Ishikawa (cell line): ENCODE data around the gene SH3RF1.

ENCODE experiments used
- CEBPB ChIP-seq: IDR thresholded peaks from 2 replicates; pipeline ENCODE4 v1.6.1; 2012
- CREB1 ChIP-seq: IDR thresholded peaks from 2 replicates; pipeline ENCODE4 v1.6.1; 2012; ENCODE audit warnings: low read depth
- EGR1 ChIP-seq: IDR thresholded peaks from 2 replicates; pipeline ENCODE4 v1.6.1; 2012
- EP300 ChIP-seq: IDR thresholded peaks from 2 replicates; pipeline ENCODE4 v1.6.1; 2012; ENCODE audit warnings: borderline replicate concordance
- FOXM1 ChIP-seq: IDR thresholded peaks from 2 replicates; pipeline ENCODE4 v1.6.1; 2012; ENCODE audit warnings: low read depth, borderline replicate concordance
- NFIC ChIP-seq: IDR thresholded peaks from 2 replicates; pipeline ENCODE4 v1.6.1; 2012
- RAD21 ChIP-seq: IDR thresholded peaks from 2 replicates; pipeline ENCODE4 v1.6.1; 2012; ENCODE audit warnings: low read depth
- TAF1 ChIP-seq: IDR thresholded peaks from 2 replicates; pipeline ENCODE4 v1.6.1; 2012; ENCODE audit warnings: low read depth, mild to moderate bottlenecking
- TCF12 ChIP-seq: IDR thresholded peaks from 2 replicates; pipeline ENCODE4 v1.6.1; 2012; ENCODE audit warnings: low read depth
- TEAD4 ChIP-seq: IDR thresholded peaks from 2 replicates; pipeline ENCODE4 v1.6.1; 2012
- USF1 ChIP-seq: IDR thresholded peaks from 2 replicates; pipeline ENCODE4 v1.6.1; 2012
- YY1 ChIP-seq: IDR thresholded peaks from 2 replicates; pipeline ENCODE4 v1.6.1; 2012; ENCODE audit warnings: low read depth
- ZBTB7A ChIP-seq: IDR thresholded peaks from 2 replicates; pipeline ENCODE4 v1.6.1; 2012; ENCODE audit warnings: low read depth
- TF ChIP-seq, protein P1 (sequence below): IDR thresholded peaks from 2 replicates; pipeline ENCODE4 v1.6.1; 2012
- TF ChIP-seq, protein P2 (sequence below): IDR thresholded peaks from 2 replicates; pipeline ENCODE4 v1.6.1; 2012; ENCODE audit warnings: low read depth, mild to moderate bottlenecking

Gene SH3RF1

GRCh38 chr4:169234137-169234855, 36.5 kb downstream of the SH3RF1 start:
- TF ChIP-seq ZBTB7A (no peak), EP300 (no peak), TCF12 (no peak), USF1 (no peak), EGR1 (no peak), FOXM1 (no peak), YY1 (no peak), NFIC (no peak), CREB1 (no peak), RAD21 (no peak), TAF1 (no peak), TEAD4 (no peak), CEBPB (no peak)
- TF ChIP-seq, protein P1, sequence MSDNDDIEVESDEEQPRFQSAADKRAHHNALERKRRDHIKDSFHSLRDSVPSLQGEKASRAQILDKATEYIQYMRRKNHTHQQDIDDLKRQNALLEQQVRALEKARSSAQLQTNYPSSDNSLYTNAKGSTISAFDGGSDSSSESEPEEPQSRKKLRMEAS: no peak
- TF ChIP-seq, protein P2, sequence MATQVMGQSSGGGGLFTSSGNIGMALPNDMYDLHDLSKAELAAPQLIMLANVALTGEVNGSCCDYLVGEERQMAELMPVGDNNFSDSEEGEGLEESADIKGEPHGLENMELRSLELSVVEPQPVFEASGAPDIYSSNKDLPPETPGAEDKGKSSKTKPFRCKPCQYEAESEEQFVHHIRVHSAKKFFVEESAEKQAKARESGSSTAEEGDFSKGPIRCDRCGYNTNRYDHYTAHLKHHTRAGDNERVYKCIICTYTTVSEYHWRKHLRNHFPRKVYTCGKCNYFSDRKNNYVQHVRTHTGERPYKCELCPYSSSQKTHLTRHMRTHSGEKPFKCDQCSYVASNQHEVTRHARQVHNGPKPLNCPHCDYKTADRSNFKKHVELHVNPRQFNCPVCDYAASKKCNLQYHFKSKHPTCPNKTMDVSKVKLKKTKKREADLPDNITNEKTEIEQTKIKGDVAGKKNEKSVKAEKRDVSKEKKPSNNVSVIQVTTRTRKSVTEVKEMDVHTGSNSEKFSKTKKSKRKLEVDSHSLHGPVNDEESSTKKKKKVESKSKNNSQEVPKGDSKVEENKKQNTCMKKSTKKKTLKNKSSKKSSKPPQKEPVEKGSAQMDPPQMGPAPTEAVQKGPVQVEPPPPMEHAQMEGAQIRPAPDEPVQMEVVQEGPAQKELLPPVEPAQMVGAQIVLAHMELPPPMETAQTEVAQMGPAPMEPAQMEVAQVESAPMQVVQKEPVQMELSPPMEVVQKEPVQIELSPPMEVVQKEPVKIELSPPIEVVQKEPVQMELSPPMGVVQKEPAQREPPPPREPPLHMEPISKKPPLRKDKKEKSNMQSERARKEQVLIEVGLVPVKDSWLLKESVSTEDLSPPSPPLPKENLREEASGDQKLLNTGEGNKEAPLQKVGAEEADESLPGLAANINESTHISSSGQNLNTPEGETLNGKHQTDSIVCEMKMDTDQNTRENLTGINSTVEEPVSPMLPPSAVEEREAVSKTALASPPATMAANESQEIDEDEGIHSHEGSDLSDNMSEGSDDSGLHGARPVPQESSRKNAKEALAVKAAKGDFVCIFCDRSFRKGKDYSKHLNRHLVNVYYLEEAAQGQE: no peak

- TF ChIP-seq TAF1 (no peak), TCF12 (no peak), RAD21 (no peak), CEBPB (no peak), TEAD4 (no peak), YY1 (no peak), USF1 (no peak), NFIC (no peak), ZBTB7A (no peak), FOXM1 (no peak)
- TF ChIP-seq, protein P2: no peak
Observed at GRCh38 chr4:169233691-169234090, 37.1 kb downstream of the SH3RF1 start.

DNA sequence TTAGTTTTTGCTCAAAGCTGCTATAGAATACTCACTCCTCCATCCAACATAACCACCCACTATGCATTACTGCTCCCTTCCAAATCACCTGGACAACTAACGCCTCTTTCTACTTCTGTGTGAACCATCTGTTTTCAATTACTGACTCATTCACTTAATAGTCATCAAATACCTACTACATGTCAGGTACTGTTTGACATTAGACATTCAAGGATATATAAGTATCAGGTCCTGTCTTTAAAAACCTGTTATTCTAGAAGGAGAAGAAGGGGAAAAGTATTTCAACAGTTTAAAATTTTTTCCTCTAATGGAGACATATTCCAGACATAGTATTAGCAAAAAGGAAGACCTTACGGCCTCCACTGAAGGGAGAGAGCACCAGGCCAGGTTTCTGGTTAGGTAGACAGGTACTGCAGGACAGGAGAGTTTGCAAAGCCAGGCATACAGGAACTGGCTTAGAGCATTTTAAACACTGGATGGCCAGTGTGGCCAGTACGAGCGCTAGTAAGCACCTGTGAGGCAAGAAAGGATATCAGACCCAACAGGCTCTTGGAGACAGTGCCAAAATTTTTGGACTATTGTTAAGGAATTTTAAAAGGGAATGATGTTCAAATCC, 39.0 kb downstream of the SH3RF1 start:
- TF ChIP-seq USF1: no peak
- TF ChIP-seq RAD21: no peak
- TF ChIP-seq ZBTB7A: no peak

DNA sequence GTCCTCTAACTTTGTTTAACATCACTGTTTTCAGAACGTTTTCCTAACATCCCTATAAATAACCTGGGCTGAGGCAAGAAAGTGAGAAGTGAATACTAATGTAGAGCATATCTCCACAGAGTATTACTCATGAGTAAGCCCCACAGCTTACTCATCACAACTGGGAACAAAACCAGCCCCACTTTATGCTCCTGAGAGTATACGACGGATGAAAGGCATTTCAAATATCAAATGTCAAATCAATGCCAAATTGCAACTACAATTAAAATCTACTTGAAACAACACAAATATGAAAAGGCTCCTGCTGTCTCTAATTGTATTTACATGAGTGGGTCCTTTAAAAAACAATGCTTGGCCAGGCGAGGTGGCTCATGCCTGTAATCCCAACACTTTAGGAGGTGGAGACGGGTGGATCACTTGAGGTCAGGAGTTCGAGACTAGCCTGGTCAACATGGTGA, 41.2 kb downstream of the SH3RF1 start:
- TF ChIP-seq TEAD4: peak; percentile 62; the same call in 1 of the 2 replicates
- TF ChIP-seq TCF12: peak; percentile 69
- no peak for TF ChIP-seq TAF1
- peak; percentile 62; the same call in 1 of the 2 replicates for TF ChIP-seq FOXM1
- TF ChIP-seq EGR1: no peak
- peak; percentile 85 for TF ChIP-seq NFIC
- no peak for TF ChIP-seq USF1
- no peak for TF ChIP-seq ZBTB7A
- TF ChIP-seq CREB1: no peak
- TF ChIP-seq, protein P2: no peak
- no peak for TF ChIP-seq RAD21
- TF ChIP-seq, protein P1: peak; percentile 36; the same call in 1 of the 2 replicates
- 0 out of 2 replicates have a peak, but pooled peaks have one; percentile 56 for TF ChIP-seq EP300
- 0 out of 2 replicates have a peak, but pooled peaks have one; percentile 12 for TF ChIP-seq CEBPB
- TF ChIP-seq YY1: no peak
